K562 (cell line): Measurements from ENCODE around the gene ANKRD65. TPM values are rescaled to one million over a fixed set of nuclear protein-coding genes. Genes with fewer than 3 reads are reported as not detected.

Experiments
- MCM3 ChIP-seq: fragments of 450-650 bp; IDR thresholded peaks from 2 replicates; pipeline ENCODE4 v1.6.1; 2016
- MCM7 ChIP-seq, 2 experiments: fragments of 450-650 bp; IDR thresholded peaks; 2 replicates each; pipeline ENCODE4 v1.6.1; 2016 to 2018
- NCOA6 ChIP-seq: fragments of 450-650 bp; IDR thresholded peaks from 2 replicates; pipeline ENCODE4 v1.6.1; 2017; ENCODE audit warnings: mild to moderate bottlenecking
- NR3C1 ChIP-seq: sonication (generic); formaldehyde crosslinking; IDR thresholded peaks from 2 replicates; pipeline ENCODE4 v1.8.1; 2022; ENCODE audit warnings: missing genetic modification reagents
- OTX1 ChIP-seq: fragments of 450-650 bp; formaldehyde crosslinking; IDR thresholded peaks from 2 replicates; pipeline ENCODE4 v1.4.0; 2022; ENCODE audit warnings: mild to moderate bottlenecking
- POLR2A ChIP-seq: fragments of 450-650 bp; conservative IDR thresholded peaks from 2 replicates; pipeline ENCODE4 v1.6.1; 2016
- RBBP5 ChIP-seq: fragments of 200-600 bp; sonication (generic); IDR thresholded peaks from 2 replicates; pipeline ENCODE4 v1.6.1; 2012; ENCODE audit warnings: borderline replicate concordance, mild to moderate bottlenecking, low read length, control low read depth, inconsistent platforms; ENCODE audit not compliant: insufficient read depth, poor library complexity, severe bottlenecking
- RCOR1 ChIP-seq, 2 experiments: IDR thresholded peaks; 2 replicates each; pipeline ENCODE4 v1.6.1; 2012; ENCODE audit warnings: low read depth in 2 of 2, low read length in 2 of 2, borderline replicate concordance in 1 of 2, improper control_type of control experiment in 1 of 2
- ZKSCAN3 ChIP-seq: fragments of 250-450 bp; sonication (Bioruptor Pico); IDR thresholded peaks from 2 replicates; pipeline ENCODE4 v1.4.0; 2020
- ZNF12 ChIP-seq: sonication (generic); formaldehyde crosslinking; IDR thresholded peaks from 2 replicates; pipeline ENCODE4 v1.4.0; 2020; ENCODE audit warnings: mild to moderate bottlenecking, missing genetic modification reagents
- ZNF695 ChIP-seq: fragments of 450-650 bp; formaldehyde crosslinking; IDR thresholded peaks from 2 replicates; pipeline ENCODE4 v1.4.0; 2020; ENCODE audit warnings: mild to moderate bottlenecking, moderate library complexity
- polyA plus RNA-seq, 8 experiments: library from polyadenylated mRNA; depleted of rRNA in 4 of 8; stranded (reverse) in 5 of 8; unstranded in 3 of 8; fragments of >200 nt; fragmentation: Nextera tagmentation in 2 of 8; fragmentation: Illumina TruSeq in 1 of 8; extraction: Ambion mirVana in 2 of 8; extraction: Trizol in 1 of 8; gene quantifications; 2 replicates each; pipeline versions ENCODE4 v1.2.1 to v1.2.3, GENCODE V29; 2011 to 2014; ENCODE audit warnings: inconsistent platforms in 1 of 8, missing spikeins in 1 of 8
- total RNA-seq, 7 experiments: library from RNA; depleted of rRNA in 6 of 7; stranded (reverse); fragments of >200 nt in 6 of 7; fragmentation: Illumina TruSeq in 2 of 7; extraction: Trizol in 2 of 7; gene quantifications; 2 replicates each; pipeline versions ENCODE4 v1.2.1 to v1.2.3, GENCODE V29; 2011 to 2021; ENCODE audit warnings: low replicate concordance in 1 of 7
- TF ChIP-seq, protein P1 (sequence below): fragments of 250-450 bp; sonication (Bioruptor Pico); IDR thresholded peaks from 2 replicates; pipeline ENCODE4 v1.5.0; 2021; ENCODE audit warnings: mild to moderate bottlenecking, borderline replicate concordance
- TF ChIP-seq, protein P2 (sequence below): fragments of 450-650 bp; formaldehyde crosslinking; conservative IDR thresholded peaks from 2 replicates; pipeline ENCODE4 v1.4.0; 2022; ENCODE audit warnings: mild to moderate bottlenecking, missing genetic modification characterization
- TF ChIP-seq, protein P3 (sequence below): sonication (generic); formaldehyde crosslinking; IDR thresholded peaks from 2 replicates; pipeline ENCODE4 v1.8.1; 2022; ENCODE audit warnings: missing genetic modification reagents
- TF ChIP-seq, protein P4 (sequence below): fragments of 250-450 bp; sonication (Bioruptor Pico); IDR thresholded peaks from 2 replicates; pipeline ENCODE4 v1.4.0; 2020; ENCODE audit warnings: borderline replicate concordance
- TF ChIP-seq, protein P5 (sequence below): sonication (generic); formaldehyde crosslinking; IDR thresholded peaks from 2 replicates; pipeline ENCODE4 v1.8.0; 2022; ENCODE audit warnings: mild to moderate bottlenecking, low read depth, missing genetic modification reagents
- TF ChIP-seq, protein P6 (sequence below): fragments of 450-650 bp; IDR thresholded peaks from 2 replicates; pipeline ENCODE4 v1.7.1; 2018; ENCODE audit warnings: mild to moderate bottlenecking, low read depth; ENCODE audit not compliant: partially characterized antibody

Gene ANKRD65
- total and polyA plus RNA-seq, 9 of the 15 experiments (the other 6 are each of a cell fraction or from before 2014, with no cell fraction given): not detected

DNA sequence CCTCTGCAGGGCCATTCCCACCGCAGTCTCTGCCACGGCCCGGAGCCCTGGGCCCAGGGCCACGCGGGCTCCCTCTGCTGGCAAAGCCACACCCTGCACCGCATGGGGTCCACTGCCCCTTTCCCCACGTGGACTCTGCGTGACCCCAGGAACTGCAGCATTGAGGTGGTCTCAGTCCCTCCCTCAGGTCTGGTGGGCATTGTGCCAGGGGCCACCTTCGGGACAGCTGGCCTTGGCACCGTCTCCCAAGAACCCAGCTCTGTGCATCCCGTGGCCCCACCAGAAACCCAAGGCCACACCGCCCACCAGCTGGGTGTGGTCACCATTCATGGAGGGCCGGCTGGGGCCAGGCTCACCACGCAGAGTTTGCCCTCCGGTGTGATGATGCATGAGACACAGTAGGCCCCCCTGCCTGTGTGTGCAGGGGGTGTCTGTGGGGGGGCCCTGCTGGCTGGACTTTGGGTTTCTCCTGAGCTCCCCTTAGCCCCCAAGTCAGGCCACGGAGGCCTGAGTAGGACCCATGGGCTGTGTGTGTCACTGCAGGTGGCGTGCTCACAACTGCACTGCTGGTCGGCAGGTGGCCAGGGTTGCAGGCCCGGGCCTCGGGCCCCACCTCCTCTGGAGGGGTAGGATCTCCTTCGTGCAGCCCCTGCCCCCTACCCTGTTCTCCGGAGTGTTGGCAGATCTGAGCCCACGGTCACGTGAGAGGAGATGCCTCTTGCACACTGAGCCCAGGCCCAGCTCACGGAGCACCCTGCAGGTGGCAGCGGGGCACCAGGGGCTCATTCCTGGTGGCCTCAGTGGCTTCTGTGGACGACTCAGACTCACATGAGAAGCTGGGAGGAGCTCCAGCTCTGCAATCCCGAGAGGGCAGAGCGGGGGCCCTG, 20.2 kb upstream of the ANKRD65 start (continued):
- TF ChIP-seq, protein P1, sequence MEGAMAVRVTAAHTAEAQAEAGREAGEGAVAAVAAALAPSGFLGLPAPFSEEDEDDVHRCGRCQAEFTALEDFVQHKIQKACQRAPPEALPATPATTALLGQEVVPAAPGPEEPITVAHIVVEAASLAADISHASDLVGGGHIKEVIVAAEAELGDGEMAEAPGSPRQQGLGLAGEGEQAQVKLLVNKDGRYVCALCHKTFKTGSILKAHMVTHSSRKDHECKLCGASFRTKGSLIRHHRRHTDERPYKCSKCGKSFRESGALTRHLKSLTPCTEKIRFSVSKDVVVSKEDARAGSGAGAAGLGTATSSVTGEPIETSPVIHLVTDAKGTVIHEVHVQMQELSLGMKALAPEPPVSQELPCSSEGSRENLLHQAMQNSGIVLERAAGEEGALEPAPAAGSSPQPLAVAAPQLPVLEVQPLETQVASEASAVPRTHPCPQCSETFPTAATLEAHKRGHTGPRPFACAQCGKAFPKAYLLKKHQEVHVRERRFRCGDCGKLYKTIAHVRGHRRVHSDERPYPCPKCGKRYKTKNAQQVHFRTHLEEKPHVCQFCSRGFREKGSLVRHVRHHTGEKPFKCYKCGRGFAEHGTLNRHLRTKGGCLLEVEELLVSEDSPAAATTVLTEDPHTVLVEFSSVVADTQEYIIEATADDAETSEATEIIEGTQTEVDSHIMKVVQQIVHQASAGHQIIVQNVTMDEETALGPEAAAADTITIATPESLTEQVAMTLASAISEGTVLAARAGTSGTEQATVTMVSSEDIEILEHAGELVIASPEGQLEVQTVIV: no peak
- TF ChIP-seq, protein P2, sequence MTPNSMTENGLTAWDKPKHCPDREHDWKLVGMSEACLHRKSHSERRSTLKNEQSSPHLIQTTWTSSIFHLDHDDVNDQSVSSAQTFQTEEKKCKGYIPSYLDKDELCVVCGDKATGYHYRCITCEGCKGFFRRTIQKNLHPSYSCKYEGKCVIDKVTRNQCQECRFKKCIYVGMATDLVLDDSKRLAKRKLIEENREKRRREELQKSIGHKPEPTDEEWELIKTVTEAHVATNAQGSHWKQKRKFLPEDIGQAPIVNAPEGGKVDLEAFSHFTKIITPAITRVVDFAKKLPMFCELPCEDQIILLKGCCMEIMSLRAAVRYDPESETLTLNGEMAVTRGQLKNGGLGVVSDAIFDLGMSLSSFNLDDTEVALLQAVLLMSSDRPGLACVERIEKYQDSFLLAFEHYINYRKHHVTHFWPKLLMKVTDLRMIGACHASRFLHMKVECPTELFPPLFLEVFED (CRISPR knock-in tag): no peak
- no peak for TF ChIP-seq RBBP5
- TF ChIP-seq ZKSCAN3 (CRISPR knock-in tag): no peak
- TF ChIP-seq, protein P3, sequence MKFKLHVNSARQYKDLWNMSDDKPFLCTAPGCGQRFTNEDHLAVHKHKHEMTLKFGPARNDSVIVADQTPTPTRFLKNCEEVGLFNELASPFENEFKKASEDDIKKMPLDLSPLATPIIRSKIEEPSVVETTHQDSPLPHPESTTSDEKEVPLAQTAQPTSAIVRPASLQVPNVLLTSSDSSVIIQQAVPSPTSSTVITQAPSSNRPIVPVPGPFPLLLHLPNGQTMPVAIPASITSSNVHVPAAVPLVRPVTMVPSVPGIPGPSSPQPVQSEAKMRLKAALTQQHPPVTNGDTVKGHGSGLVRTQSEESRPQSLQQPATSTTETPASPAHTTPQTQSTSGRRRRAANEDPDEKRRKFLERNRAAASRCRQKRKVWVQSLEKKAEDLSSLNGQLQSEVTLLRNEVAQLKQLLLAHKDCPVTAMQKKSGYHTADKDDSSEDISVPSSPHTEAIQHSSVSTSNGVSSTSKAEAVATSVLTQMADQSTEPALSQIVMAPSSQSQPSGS (CRISPR knock-in tag): no peak
- no peak for TF ChIP-seq MCM7 (IDR thresholded peaks at IDR 0.05)
- no peak for TF ChIP-seq NR3C1 (CRISPR knock-in tag)
- no peak for TF ChIP-seq MCM3
- TF ChIP-seq POLR2A: no peak
- no peak for TF ChIP-seq OTX1
- TF ChIP-seq, protein P4, sequence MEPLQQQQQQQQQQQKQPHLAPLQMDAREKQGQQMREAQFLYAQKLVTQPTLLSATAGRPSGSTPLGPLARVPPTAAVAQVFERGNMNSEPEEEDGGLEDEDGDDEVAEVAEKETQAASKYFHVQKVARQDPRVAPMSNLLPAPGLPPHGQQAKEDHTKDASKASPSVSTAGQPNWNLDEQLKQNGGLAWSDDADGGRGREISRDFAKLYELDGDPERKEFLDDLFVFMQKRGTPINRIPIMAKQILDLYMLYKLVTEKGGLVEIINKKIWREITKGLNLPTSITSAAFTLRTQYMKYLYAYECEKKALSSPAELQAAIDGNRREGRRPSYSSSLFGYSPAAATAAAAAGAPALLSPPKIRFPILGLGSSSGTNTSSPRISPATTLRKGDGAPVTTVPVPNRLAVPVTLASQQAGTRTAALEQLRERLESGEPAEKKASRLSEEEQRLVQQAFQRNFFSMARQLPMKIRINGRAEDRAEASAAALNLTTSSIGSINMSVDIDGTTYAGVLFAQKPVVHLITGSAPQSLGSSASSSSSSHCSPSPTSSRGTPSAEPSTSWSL (CRISPR knock-in tag): no peak
- TF ChIP-seq NCOA6: no peak
- TF ChIP-seq, protein P5, sequence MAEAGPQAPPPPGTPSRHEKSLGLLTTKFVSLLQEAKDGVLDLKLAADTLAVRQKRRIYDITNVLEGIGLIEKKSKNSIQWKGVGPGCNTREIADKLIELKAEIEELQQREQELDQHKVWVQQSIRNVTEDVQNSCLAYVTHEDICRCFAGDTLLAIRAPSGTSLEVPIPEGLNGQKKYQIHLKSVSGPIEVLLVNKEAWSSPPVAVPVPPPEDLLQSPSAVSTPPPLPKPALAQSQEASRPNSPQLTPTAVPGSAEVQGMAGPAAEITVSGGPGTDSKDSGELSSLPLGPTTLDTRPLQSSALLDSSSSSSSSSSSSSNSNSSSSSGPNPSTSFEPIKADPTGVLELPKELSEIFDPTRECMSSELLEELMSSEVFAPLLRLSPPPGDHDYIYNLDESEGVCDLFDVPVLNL (CRISPR knock-in tag): no peak
- peak; percentile 76; the same call in 1 of the 2 replicates for TF ChIP-seq ZNF12
- TF ChIP-seq ZNF695 (CRISPR knock-in tag): no peak
- no peak for TF ChIP-seq RCOR1 (IDR thresholded peaks at IDR 0.05; ENCODE audit: borderline replicate concordance in 1 of 2, low read depth in 2 of 2, low read length in 2 of 2)
- TF ChIP-seq, protein P6, sequence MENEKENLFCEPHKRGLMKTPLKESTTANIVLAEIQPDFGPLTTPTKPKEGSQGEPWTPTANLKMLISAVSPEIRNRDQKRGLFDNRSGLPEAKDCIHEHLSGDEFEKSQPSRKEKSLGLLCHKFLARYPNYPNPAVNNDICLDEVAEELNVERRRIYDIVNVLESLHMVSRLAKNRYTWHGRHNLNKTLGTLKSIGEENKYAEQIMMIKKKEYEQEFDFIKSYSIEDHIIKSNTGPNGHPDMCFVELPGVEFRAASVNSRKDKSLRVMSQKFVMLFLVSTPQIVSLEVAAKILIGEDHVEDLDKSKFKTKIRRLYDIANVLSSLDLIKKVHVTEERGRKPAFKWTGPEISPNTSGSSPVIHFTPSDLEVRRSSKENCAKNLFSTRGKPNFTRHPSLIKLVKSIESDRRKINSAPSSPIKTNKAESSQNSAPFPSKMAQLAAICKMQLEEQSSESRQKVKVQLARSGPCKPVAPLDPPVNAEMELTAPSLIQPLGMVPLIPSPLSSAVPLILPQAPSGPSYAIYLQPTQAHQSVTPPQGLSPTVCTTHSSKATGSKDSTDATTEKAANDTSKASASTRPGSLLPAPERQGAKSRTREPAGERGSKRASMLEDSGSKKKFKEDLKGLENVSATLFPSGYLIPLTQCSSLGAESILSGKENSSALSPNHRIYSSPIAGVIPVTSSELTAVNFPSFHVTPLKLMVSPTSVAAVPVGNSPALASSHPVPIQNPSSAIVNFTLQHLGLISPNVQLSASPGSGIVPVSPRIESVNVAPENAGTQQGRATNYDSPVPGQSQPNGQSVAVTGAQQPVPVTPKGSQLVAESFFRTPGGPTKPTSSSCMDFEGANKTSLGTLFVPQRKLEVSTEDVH: no peak
